Astrocyte of the spinal cord (primary cell): ENCODE measurements around the gene ARHGAP23.

ENCODE experiments used
- DNase-seq: peaks from one replicate; pipeline ENCODE4 v3.0.0; 2011; ENCODE audit warnings: low read depth, low spot score
- H3K4me3 ChIP-seq: 2 replicates; pipeline ENCODE4 v1.5.1; 2011; ENCODE audit warnings: low read depth, mild to moderate bottlenecking, low read length, moderate library complexity
- CTCF ChIP-seq: IDR thresholded peaks from 2 replicates; pipeline ENCODE4 v1.5.1; 2012; ENCODE audit warnings: low read depth, mild to moderate bottlenecking, low read length, inconsistent platforms
- in situ Hi-C: cut with HindIII; loops from 2 replicates; pipeline ENCODE4 v1.10.0; 2017; ENCODE audit warnings: low sequenced_read_pairs

ARHGAP23 gene

GRCh38 chr17:38450557-38451029 lies 22.3 kb downstream of the ARHGAP23 start:
- in situ Hi-C loops, result no loop called here
- H3K4me3 ChIP-seq, result no peak overlapping the region
- no peak for TF ChIP-seq CTCF
- DNase-seq, result no peak

- peak; percentile 82 for DNase-seq
- TF ChIP-seq CTCF, result no peak
- in situ Hi-C loops, result no loop called here
- peak overlapping the region; percentile 27 for H3K4me3 ChIP-seq
Observed at GRCh38 chr17:38451030-38451839, 23.0 kb downstream of the ARHGAP23 start.

GRCh38 chr17:38451840-38452529 lies 23.7 kb downstream of the ARHGAP23 start:
- in situ Hi-C loops, result no loop called here
- peak; percentile 92 for DNase-seq
- TF ChIP-seq CTCF, result no peak
- H3K4me3 ChIP-seq, result peak overlapping the region; percentile 2

- TF ChIP-seq CTCF, result no peak
- in situ Hi-C loops, result no loop called here
- DNase-seq, result no peak
- H3K4me3 ChIP-seq, result no peak overlapping the region
Observed at GRCh38 chr17:38452719-38453118, 24.5 kb downstream of the ARHGAP23 start.

- H3K4me3 ChIP-seq, result peak overlapping the region; percentile 49
- in situ Hi-C loops, result no loop called here
- TF ChIP-seq CTCF, result no peak
- peak; percentile 52 for DNase-seq
Observed at GRCh38 chr17:38453951-38454421, 25.7 kb downstream of the ARHGAP23 start.

- peak; percentile 77 for DNase-seq
- no peak for TF ChIP-seq CTCF
- H3K4me3 ChIP-seq, result peak overlapping the region; percentile 49
- in situ Hi-C loops, result no loop called here
Observed at GRCh38 chr17:38454532-38454931, 26.3 kb downstream of the ARHGAP23 start.
